IPS-18a (cell line): ENCODE data around the gene ADCY5.
A peak's percentile ranks its signal among the peaks of the same experiment; 100 is the strongest.
"Not testable (repeated sequence)": the region's sequence is repeated elsewhere in the genome, so short reads cannot be mapped to it uniquely, and the experiment has no call there.

Source experiments
- H3K27ac ChIP-seq: one replicate; pipeline ENCODE4 v1.5.1; 2013; ENCODE audit warnings: low read length
- H3K27me3 ChIP-seq: one replicate; pipeline ENCODE4 v1.6.1; 2013; ENCODE audit warnings: mild to moderate bottlenecking, low read length; ENCODE audit not compliant: control insufficient read depth, insufficient read depth
- H3K36me3 ChIP-seq: one replicate; pipeline ENCODE4 v1.6.1; 2013; ENCODE audit warnings: low read depth, low read length; ENCODE audit not compliant: control insufficient read depth
- H3K4me1 ChIP-seq: one replicate; pipeline ENCODE4 v1.6.1; 2013; ENCODE audit warnings: low read depth, low read length; ENCODE audit not compliant: control insufficient read depth
- H3K4me3 ChIP-seq: one replicate; pipeline ENCODE4 v1.5.1; 2013; ENCODE audit warnings: low read length
- H3K9ac ChIP-seq: one replicate; pipeline ENCODE4 v1.6.1; 2013; ENCODE audit warnings: mild to moderate bottlenecking, low read length, moderate library complexity
- H3K9me3 ChIP-seq: one replicate; pipeline ENCODE4 v1.6.1; 2013; ENCODE audit warnings: low read depth, low read length; ENCODE audit not compliant: control insufficient read depth

ADCY5 gene

DNA sequence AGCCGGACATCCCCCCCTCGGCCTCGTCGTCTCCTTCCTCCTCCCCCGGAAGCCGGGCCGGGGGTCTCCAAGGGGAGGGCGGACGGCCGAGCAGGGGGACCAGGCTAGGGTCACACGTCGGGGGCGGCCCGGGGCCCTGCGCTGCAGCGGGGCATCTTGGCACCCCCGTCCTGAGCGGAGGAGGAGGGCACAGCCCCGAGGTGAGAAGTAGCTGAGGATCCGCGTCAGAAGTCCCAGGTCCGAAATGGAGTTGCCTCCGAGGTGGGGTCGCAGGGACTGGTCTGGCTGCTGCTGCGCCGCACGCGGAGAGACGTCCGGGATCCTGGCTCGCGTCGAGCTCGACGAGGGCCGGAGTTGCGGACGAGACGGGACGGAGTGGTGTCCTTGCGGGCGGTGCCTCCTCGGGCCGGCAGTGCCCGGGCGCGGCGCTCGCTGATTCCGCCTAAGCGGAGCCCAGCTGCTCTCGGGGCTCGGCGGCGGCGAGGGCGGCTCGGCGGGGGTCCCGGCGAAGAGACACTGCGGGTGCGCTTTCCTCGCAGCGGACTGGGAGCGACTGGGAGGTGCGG lies at the start of gene ADCY5:
TSS of gene ADCY5 (minus strand) at position 555 of the 566 bp plus-strand sequence. CDS start at position 10, 545 bp downstream.
- H3K27ac ChIP-seq = no peak within 1 kb of the TSS
- no peak within 1 kb of the TSS for H3K9ac ChIP-seq
- H3K4me1 ChIP-seq = no peaks in the 10 kb centered on the region
- H3K4me3 ChIP-seq = peak within 1 kb of the TSS; percentile 58
- H3K36me3 ChIP-seq = no peaks in the 10 kb centered on the region
- H3K27me3 ChIP-seq = peaks cover 56% of the 10 kb centered on the region
- H3K9me3 ChIP-seq = no peaks in the 10 kb centered on the region

DNA sequence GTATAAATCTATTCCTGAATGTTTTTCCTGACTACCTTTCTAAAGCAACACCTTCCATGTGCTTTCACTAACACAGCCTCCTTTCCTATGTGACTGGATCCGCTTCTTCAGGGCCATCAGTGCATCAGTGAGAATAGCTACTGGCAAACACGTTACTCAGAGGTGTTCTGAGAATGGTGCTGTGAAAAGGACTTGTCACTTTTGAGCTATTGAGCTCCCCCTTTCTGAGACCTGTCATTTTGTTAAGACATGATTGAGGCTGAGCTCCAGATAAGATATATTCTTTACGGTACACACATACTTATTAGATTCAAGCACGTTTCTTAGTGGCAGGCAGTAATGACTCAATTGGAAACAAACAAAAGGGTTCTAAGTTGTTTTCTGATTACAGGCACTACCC lies 45.0 kb upstream of the ADCY5 start:
- Histone ChIP-seq H3K36me3 (peaks cover 9% of the 10 kb centered on the region), H3K4me3 (no peak overlapping the region), H3K4me1 (no peaks in the 10 kb centered on the region)

GRCh38 chr3:123491966-123492587 lies 43.2 kb upstream of the ADCY5 start:
- Histone ChIP-seq H3K27me3 (no peaks in the 10 kb centered on the region), H3K4me1 (no peaks in the 10 kb centered on the region), H3K36me3 (peaks cover 7% of the 10 kb centered on the region), H3K4me3 (no peak overlapping the region), H3K9me3 (no peaks in the 10 kb centered on the region), H3K9ac (no peak overlapping the region), H3K27ac (no peak overlapping the region)

More for the DNA sequence above, 45.0 kb upstream of the ADCY5 start:
- Histone ChIP-seq H3K9ac (no peak overlapping the region), H3K27ac (no peak overlapping the region), H3K27me3 (no peaks in the 10 kb centered on the region), H3K9me3 (no peaks in the 10 kb centered on the region)

GRCh38 chr3:123489400-123490004 lies 40.6 kb upstream of the ADCY5 start:
- peaks cover 7% of the 10 kb centered on the region for H3K36me3 ChIP-seq
- no peak overlapping the region for H3K27ac ChIP-seq
- H3K9ac ChIP-seq = no peak overlapping the region
- H3K4me1 ChIP-seq = no peaks in the 10 kb centered on the region
- no peaks in the 10 kb centered on the region for H3K9me3 ChIP-seq
- no peaks in the 10 kb centered on the region for H3K27me3 ChIP-seq
- H3K4me3 ChIP-seq = no peak overlapping the region

DNA sequence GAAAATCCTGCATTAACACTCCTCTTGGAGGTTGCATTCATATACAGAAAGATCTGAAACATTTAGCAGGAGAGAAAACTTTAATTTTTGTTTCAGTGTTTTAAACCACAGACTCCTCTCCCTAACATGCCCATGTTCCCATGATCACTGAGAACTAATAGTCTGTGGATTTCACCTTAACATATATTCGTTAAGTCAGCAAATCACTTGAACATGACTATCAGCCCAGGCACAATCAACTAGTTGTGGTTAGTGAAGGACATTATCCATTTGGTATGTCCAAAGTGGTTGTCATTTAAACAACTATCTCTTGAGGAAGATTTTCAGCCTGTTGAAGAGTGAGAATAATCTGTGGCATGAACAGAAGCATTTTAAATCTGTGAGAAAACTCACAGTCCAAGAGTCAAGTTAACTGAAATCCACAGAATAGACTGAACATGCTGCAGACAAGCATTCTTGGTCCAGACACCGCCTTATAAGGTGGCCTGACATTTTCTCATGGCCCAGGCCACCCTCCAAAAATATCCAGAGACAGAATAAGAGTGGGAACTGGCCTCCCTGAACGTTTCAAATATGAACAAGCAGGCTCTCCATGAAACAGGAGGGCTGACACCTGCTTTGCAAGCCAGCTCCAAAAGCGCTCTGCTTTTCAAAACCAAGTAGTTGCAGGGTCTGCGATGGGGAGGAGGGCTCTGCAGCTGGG lies 39.9 kb upstream of the ADCY5 start:
- no peaks in the 10 kb centered on the region for H3K4me1 ChIP-seq
- H3K4me3 ChIP-seq = no peak overlapping the region
- H3K27me3 ChIP-seq = no peaks in the 10 kb centered on the region
- peaks cover 3% of the 10 kb centered on the region for H3K36me3 ChIP-seq
- no peaks in the 10 kb centered on the region for H3K9me3 ChIP-seq
- no peak overlapping the region for H3K27ac ChIP-seq
- H3K9ac ChIP-seq = no peak overlapping the region

DNA sequence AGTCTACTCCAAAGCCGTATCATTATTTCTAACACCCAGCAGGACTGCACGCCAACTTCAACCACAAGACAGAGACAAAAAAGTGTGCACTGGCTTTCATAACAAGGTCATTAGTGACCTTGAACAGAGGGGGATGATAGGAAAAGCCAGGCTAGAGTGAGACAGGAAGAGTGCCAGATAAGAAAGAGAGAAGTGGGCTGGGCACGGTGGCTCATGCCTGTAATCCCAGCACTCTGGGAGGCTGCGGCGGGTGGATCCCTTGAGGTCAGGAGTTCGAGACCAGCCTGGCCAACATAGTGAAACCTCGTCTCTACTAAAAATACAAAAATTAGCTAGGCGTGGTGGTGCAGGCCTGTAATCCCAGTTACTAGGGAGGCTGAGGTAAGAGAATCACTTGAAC lies 38.2 kb upstream of the ADCY5 start:
- not testable (repeated sequence) for H3K27me3 ChIP-seq, H3K27ac ChIP-seq, H3K4me1 ChIP-seq, H3K9ac ChIP-seq, H3K4me3 ChIP-seq, H3K36me3 ChIP-seq, H3K9me3 ChIP-seq

DNA sequence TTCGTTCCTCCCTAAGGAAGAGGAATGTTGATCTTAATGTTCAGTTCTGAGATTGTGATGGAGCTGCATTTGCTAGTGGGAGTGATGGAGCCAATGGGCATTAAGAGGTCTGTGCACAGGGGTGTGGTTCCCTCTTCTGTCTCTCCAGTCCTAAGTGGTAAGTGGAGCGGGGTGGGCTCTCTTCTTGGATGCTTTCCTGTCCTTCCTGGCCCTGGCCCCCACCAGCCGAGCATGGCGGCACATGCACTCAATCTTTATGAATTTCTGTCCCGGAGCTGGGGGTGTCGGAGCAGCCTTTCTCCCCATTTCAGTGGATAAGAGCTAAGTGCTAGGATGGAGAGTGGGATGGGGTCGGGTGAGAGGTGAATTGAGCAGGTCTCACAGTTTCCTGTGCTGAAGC lies 37.6 kb upstream of the ADCY5 start:
- Histone ChIP-seq H3K9me3 (no peaks in the 10 kb centered on the region), H3K36me3 (no peaks in the 10 kb centered on the region), H3K27ac (no peak overlapping the region), H3K9ac (no peak overlapping the region), H3K27me3 (no peaks in the 10 kb centered on the region), H3K4me1 (no peaks in the 10 kb centered on the region), H3K4me3 (no peak overlapping the region)

- H3K36me3 ChIP-seq = no peaks in the 10 kb centered on the region
- H3K27ac ChIP-seq = no peak overlapping the region
- H3K4me3 ChIP-seq = no peak overlapping the region
- H3K27me3 ChIP-seq = no peaks in the 10 kb centered on the region
- H3K9me3 ChIP-seq = no peaks in the 10 kb centered on the region
- H3K4me1 ChIP-seq = no peaks in the 10 kb centered on the region
- no peak overlapping the region for H3K9ac ChIP-seq
Measured at GRCh38 chr3:123485551-123485950, 36.7 kb upstream of the ADCY5 start.

DNA sequence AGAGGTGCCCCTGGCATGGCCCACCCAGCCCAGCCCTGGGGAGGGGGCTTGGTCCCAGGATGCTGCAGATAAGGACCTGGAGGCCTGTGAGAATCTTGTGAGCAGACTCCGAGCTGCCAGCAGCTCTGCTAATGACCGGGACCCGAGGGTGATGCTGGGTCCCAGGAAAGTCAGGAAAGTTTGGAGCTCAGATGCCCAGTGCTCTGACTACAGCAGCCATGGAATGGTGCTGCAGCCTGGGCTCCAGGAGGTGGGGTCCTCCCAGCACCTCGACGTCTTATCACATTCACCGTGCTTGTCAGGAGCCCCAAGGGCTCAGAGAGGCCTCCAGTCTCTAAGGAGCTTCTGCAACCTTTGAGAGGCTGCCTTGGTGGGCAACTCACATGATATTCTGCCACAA lies 34.3 kb upstream of the ADCY5 start:
- H3K27ac ChIP-seq = no peak overlapping the region
- no peaks in the 10 kb centered on the region for H3K27me3 ChIP-seq
- no peaks in the 10 kb centered on the region for H3K9me3 ChIP-seq
- H3K4me3 ChIP-seq = no peak overlapping the region
- H3K4me1 ChIP-seq = no peaks in the 10 kb centered on the region
- no peaks in the 10 kb centered on the region for H3K36me3 ChIP-seq
- no peak overlapping the region for H3K9ac ChIP-seq

DNA sequence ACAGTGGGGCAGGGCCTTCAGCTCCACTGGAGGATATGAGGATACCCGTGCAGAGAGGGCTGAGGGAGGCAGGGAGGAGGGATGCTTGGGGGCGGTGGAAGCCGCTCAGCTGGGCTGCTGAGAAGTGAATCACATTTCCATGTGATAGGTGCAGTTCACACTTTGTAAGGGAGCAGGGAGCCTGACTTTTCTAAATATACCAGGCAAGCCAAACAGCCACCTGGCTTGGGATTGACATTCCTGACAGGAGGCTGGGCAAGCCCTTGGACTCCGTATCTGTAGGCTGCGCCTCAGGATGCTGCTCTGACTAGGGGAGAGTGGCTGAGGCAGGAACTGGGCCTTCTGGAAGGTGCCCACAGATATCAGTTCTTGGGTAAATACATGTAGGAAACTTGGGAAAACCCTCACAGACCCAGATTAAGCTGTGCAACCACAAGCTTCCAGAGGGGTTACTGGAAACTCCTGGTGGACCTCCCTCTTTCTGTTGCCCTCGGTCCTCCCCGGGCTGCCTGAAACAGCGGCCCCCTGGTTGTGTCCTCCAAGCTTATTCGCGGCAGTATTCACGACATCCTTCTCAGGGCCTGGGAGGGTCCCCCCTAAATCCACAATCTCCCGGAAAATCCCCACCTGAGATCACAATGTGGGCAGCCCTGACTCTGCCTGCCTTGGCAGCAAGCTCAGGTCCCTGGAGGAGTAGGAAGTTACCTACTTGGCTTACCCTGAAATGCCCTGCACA lies 33.0 kb upstream of the ADCY5 start:
- Histone ChIP-seq H3K27ac (no peak overlapping the region), H3K27me3 (no peaks in the 10 kb centered on the region), H3K9ac (no peak overlapping the region), H3K4me3 (no peak overlapping the region), H3K4me1 (no peaks in the 10 kb centered on the region), H3K36me3 (no peaks in the 10 kb centered on the region), H3K9me3 (no peaks in the 10 kb centered on the region)

- Histone ChIP-seq H3K9me3 (no peaks in the 10 kb centered on the region), H3K9ac (no peak overlapping the region), H3K4me1 (no peaks in the 10 kb centered on the region), H3K27me3 (no peaks in the 10 kb centered on the region), H3K36me3 (no peaks in the 10 kb centered on the region), H3K4me3 (no peak overlapping the region), H3K27ac (no peak overlapping the region)
Measured at GRCh38 chr3:123481071-123481470, 32.2 kb upstream of the ADCY5 start.
